WTC11 (cell line): ENCODE data around the gene CAMTA1. TPM values are rescaled to one million over a fixed set of nuclear protein-coding genes. Genes with fewer than 3 reads are reported as not detected.

ENCODE experiments used
- ATAC-seq: fragments of 200-7000 bp; cut with Tn5 transposase; 2 replicates; pipeline ENCODE4 v1.10.0; 2021; ENCODE audit warnings: mild to moderate bottlenecking, moderate library complexity
- CTCF ChIA-PET: fragments of 300-600 bp; sonication (Branson Sonifier 250); formaldehyde crosslinking; loops from one replicate; lab custom pipeline; 2021; ENCODE audit warnings: antibody characterized with exemption; lab: Charles Lee
- POLR2A ChIA-PET: fragments of 350-600 bp; sonication (Branson Sonifier 250); formaldehyde crosslinking; loops from one replicate; lab custom pipeline; 2021; ENCODE audit warnings: antibody characterized with exemption; lab: Charles Lee
- DNase-seq: peaks from one replicate; pipeline ENCODE4 v3.0.0; 2021; ENCODE audit warnings: low spot score
- H3K27ac Mint-ChIP-seq: 2 replicates; pipeline ENCODE4 v1.8.0; 2021; ENCODE audit warnings: mixed read lengths
- H3K27me3 Mint-ChIP-seq: 2 replicates; pipeline ENCODE4 v1.8.0; 2021; ENCODE audit warnings: low read depth, mild to moderate bottlenecking, moderate library complexity, mixed read lengths
- H3K36me3 Mint-ChIP-seq: 2 replicates; pipeline ENCODE4 v1.8.0; 2021; ENCODE audit warnings: mixed read lengths
- H3K4me1 Mint-ChIP-seq: 2 replicates; pipeline ENCODE4 v1.8.0; 2022; ENCODE audit warnings: mixed read lengths
- H3K4me3 Mint-ChIP-seq: 2 replicates; pipeline ENCODE4 v1.8.0; 2021; ENCODE audit warnings: mild to moderate bottlenecking, moderate library complexity, mixed read lengths
- H3K9me3 Mint-ChIP-seq: 2 replicates; pipeline ENCODE4 v1.8.0; 2021; ENCODE audit warnings: mixed read lengths
- ATF2 ChIP-seq: sonication (generic); formaldehyde crosslinking; IDR thresholded peaks from 2 replicates; pipeline ENCODE4 v1.8.1; 2022; ENCODE audit warnings: low read depth, missing genetic modification reagents, borderline replicate concordance
- ETV6 ChIP-seq: sonication (generic); formaldehyde crosslinking; IDR thresholded peaks from 2 replicates; pipeline ENCODE4 v1.8.1; 2022; ENCODE audit warnings: mild to moderate bottlenecking, missing genetic modification reagents
- FOXP1 ChIP-seq: sonication (generic); formaldehyde crosslinking; IDR thresholded peaks from 2 replicates; pipeline ENCODE4 v1.8.0; 2022; ENCODE audit warnings: missing genetic modification reagents, mild to moderate bottlenecking, moderate library complexity, borderline replicate concordance
- IRF1 ChIP-seq: sonication (generic); formaldehyde crosslinking; IDR thresholded peaks from 2 replicates; pipeline ENCODE4 v1.8.0; 2023; ENCODE audit warnings: missing genetic modification reagents
- IRF2 ChIP-seq: sonication (generic); formaldehyde crosslinking; IDR thresholded peaks from 2 replicates; pipeline ENCODE4 v1.8.0; 2022; ENCODE audit warnings: low read depth, missing genetic modification reagents, borderline replicate concordance
- NR1H2 ChIP-seq: sonication (generic); formaldehyde crosslinking; IDR thresholded peaks from 2 replicates; pipeline ENCODE4 v1.9.0; 2021; ENCODE audit warnings: mild to moderate bottlenecking, moderate library complexity, missing genetic modification reagents
- OVOL2 ChIP-seq: fragments of 250-450 bp; sonication (Bioruptor Pico); IDR thresholded peaks from 2 replicates; pipeline ENCODE4 v1.9.0; 2021; ENCODE audit warnings: mild to moderate bottlenecking, borderline replicate concordance
- SMAD4 ChIP-seq: sonication (generic); formaldehyde crosslinking; IDR thresholded peaks from 2 replicates; pipeline ENCODE4 v1.8.0; 2022; ENCODE audit warnings: mild to moderate bottlenecking, missing genetic modification reagents
- SP1 ChIP-seq: sonication (generic); formaldehyde crosslinking; conservative IDR thresholded peaks from 2 replicates; pipeline ENCODE4 v1.8.1; 2022; ENCODE audit warnings: missing genetic modification reagents
- USF2 ChIP-seq: sonication (generic); formaldehyde crosslinking; IDR thresholded peaks from 2 replicates; pipeline ENCODE4 v1.8.1; 2023; ENCODE audit warnings: mild to moderate bottlenecking, missing genetic modification reagents, moderate library complexity
- ZNF416 ChIP-seq: fragments of 250-450 bp; sonication (Bioruptor Pico); IDR thresholded peaks from 2 replicates; pipeline ENCODE4 v1.9.0; 2021; ENCODE audit warnings: mild to moderate bottlenecking, inconsistent platforms
- total RNA-seq: library from RNA; stranded (reverse); gene quantifications from 3 replicates; pipeline ENCODE4 v1.2.3, GENCODE V29; 2021
- TF ChIP-seq, protein P1 (sequence below): sonication (generic); formaldehyde crosslinking; IDR thresholded peaks from 2 replicates; pipeline ENCODE4 v1.8.0; 2022; ENCODE audit warnings: mild to moderate bottlenecking, missing genetic modification reagents
- TF ChIP-seq, protein P2 (sequence below): sonication (generic); formaldehyde crosslinking; IDR thresholded peaks from 2 replicates; pipeline ENCODE4 v1.8.1; 2023; ENCODE audit warnings: mild to moderate bottlenecking, missing genetic modification reagents, moderate library complexity
- TF ChIP-seq, protein P3 (sequence below): fragments of 250-450 bp; sonication (Bioruptor Pico); IDR thresholded peaks from 2 replicates; pipeline ENCODE4 v1.9.0; 2021; ENCODE audit warnings: mild to moderate bottlenecking
- TF ChIP-seq, protein P4 (sequence below): sonication (generic); formaldehyde crosslinking; IDR thresholded peaks from 2 replicates; pipeline ENCODE4 v1.8.1; 2023; ENCODE audit warnings: mild to moderate bottlenecking, missing genetic modification reagents
- TF ChIP-seq, protein P5 (sequence below): sonication (generic); formaldehyde crosslinking; IDR thresholded peaks from 2 replicates; pipeline ENCODE4 v1.8.1; 2023; ENCODE audit warnings: mild to moderate bottlenecking, missing genetic modification reagents, borderline replicate concordance
- TF ChIP-seq, protein P6 (sequence below): sonication (generic); formaldehyde crosslinking; IDR thresholded peaks from 2 replicates; pipeline ENCODE4 v1.8.0; 2023; ENCODE audit warnings: mild to moderate bottlenecking, missing genetic modification reagents
- TF ChIP-seq, protein P7 (sequence below): fragments of 250-450 bp; sonication (Bioruptor Pico); IDR thresholded peaks from 2 replicates; pipeline ENCODE4 v1.8.0; 2021; ENCODE audit warnings: mild to moderate bottlenecking

The CAMTA1 gene
- total RNA-seq, 1 experiment from 2014 or later: 86.4 TPM

DNA sequence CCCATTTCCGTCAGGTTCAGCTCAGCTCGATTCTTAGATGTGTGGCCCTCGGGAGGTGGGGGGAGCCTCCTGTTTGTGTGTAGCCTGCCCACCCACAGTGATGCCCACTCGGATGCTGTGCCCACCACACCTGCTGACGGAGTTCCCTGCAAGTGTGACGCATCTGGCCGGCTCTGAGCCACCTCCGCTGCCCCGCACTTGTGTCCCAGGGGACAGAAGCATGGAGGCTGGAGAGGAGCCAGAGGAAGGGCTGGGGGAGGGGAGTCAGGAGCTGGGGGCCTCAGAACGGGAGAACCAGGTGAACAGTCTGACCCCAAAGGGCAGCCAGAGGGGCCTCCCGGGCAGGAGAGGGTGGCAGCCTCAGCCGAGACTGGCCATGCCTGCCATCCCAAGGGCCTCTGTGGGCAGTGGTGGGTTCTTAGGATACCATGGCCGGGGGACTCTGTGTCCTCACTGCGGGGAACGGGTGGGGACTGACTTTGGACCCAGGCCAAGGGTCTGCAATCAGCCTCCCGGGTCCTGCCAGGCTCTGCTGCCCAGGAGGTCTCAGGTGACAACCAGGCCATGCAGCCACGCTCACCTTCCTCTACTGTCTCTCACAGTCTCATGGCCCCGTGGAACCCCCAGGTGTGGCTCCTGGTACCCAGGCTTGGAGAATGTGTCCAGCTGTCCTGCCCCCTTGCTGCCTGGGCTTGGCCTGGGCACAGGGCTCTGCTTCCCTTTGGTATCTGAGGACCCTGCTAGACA is 718.6 kb downstream of the CAMTA1 start:
- no peak overlapping the region for H3K27ac Mint-ChIP-seq
- H3K4me1 Mint-ChIP-seq: peaks cover 4% of the 10 kb centered on the region; the same call in 1 of the 2 replicates
- H3K27me3 Mint-ChIP-seq: no peaks in the 10 kb centered on the region
- no peaks in the 10 kb centered on the region for H3K36me3 Mint-ChIP-seq
- H3K4me3 Mint-ChIP-seq: no peak overlapping the region
- ChIA-PET POLR2A (no interaction called here), CTCF (interaction anchor here (1.6 kb wide), 1 partner anchor 143 kb away, joined by 3 read pairs; no protein-coding TSS in a partner anchor)
- no peaks in the 10 kb centered on the region for H3K9me3 Mint-ChIP-seq
- DNase-seq (no peak), ATAC-seq (no peak)
- no peak for TF ChIP-seq USF2 (CRISPR knock-in tag)
- TF ChIP-seq, protein P1, sequence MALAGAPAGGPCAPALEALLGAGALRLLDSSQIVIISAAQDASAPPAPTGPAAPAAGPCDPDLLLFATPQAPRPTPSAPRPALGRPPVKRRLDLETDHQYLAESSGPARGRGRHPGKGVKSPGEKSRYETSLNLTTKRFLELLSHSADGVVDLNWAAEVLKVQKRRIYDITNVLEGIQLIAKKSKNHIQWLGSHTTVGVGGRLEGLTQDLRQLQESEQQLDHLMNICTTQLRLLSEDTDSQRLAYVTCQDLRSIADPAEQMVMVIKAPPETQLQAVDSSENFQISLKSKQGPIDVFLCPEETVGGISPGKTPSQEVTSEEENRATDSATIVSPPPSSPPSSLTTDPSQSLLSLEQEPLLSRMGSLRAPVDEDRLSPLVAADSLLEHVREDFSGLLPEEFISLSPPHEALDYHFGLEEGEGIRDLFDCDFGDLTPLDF (CRISPR knock-in tag): no peak
- no peak for TF ChIP-seq ETV6 (CRISPR knock-in tag)
- TF ChIP-seq ZNF416 (CRISPR knock-in tag): no peak
- TF ChIP-seq, protein P2, sequence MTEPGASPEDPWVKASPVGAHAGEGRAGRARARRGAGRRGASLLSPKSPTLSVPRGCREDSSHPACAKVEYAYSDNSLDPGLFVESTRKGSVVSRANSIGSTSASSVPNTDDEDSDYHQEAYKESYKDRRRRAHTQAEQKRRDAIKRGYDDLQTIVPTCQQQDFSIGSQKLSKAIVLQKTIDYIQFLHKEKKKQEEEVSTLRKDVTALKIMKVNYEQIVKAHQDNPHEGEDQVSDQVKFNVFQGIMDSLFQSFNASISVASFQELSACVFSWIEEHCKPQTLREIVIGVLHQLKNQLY (CRISPR knock-in tag): no peak
- no peak for TF ChIP-seq IRF2 (CRISPR knock-in tag)
- TF ChIP-seq, protein P3, sequence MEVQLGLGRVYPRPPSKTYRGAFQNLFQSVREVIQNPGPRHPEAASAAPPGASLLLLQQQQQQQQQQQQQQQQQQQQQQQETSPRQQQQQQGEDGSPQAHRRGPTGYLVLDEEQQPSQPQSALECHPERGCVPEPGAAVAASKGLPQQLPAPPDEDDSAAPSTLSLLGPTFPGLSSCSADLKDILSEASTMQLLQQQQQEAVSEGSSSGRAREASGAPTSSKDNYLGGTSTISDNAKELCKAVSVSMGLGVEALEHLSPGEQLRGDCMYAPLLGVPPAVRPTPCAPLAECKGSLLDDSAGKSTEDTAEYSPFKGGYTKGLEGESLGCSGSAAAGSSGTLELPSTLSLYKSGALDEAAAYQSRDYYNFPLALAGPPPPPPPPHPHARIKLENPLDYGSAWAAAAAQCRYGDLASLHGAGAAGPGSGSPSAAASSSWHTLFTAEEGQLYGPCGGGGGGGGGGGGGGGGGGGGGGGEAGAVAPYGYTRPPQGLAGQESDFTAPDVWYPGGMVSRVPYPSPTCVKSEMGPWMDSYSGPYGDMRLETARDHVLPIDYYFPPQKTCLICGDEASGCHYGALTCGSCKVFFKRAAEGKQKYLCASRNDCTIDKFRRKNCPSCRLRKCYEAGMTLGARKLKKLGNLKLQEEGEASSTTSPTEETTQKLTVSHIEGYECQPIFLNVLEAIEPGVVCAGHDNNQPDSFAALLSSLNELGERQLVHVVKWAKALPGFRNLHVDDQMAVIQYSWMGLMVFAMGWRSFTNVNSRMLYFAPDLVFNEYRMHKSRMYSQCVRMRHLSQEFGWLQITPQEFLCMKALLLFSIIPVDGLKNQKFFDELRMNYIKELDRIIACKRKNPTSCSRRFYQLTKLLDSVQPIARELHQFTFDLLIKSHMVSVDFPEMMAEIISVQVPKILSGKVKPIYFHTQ (CRISPR knock-in tag): no peak
- TF ChIP-seq, protein P4, sequence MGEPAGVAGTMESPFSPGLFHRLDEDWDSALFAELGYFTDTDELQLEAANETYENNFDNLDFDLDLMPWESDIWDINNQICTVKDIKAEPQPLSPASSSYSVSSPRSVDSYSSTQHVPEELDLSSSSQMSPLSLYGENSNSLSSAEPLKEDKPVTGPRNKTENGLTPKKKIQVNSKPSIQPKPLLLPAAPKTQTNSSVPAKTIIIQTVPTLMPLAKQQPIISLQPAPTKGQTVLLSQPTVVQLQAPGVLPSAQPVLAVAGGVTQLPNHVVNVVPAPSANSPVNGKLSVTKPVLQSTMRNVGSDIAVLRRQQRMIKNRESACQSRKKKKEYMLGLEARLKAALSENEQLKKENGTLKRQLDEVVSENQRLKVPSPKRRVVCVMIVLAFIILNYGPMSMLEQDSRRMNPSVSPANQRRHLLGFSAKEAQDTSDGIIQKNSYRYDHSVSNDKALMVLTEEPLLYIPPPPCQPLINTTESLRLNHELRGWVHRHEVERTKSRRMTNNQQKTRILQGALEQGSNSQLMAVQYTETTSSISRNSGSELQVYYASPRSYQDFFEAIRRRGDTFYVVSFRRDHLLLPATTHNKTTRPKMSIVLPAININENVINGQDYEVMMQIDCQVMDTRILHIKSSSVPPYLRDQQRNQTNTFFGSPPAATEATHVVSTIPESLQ (CRISPR knock-in tag): no peak
- no peak for TF ChIP-seq NR1H2 (CRISPR knock-in tag)
- TF ChIP-seq, protein P5, sequence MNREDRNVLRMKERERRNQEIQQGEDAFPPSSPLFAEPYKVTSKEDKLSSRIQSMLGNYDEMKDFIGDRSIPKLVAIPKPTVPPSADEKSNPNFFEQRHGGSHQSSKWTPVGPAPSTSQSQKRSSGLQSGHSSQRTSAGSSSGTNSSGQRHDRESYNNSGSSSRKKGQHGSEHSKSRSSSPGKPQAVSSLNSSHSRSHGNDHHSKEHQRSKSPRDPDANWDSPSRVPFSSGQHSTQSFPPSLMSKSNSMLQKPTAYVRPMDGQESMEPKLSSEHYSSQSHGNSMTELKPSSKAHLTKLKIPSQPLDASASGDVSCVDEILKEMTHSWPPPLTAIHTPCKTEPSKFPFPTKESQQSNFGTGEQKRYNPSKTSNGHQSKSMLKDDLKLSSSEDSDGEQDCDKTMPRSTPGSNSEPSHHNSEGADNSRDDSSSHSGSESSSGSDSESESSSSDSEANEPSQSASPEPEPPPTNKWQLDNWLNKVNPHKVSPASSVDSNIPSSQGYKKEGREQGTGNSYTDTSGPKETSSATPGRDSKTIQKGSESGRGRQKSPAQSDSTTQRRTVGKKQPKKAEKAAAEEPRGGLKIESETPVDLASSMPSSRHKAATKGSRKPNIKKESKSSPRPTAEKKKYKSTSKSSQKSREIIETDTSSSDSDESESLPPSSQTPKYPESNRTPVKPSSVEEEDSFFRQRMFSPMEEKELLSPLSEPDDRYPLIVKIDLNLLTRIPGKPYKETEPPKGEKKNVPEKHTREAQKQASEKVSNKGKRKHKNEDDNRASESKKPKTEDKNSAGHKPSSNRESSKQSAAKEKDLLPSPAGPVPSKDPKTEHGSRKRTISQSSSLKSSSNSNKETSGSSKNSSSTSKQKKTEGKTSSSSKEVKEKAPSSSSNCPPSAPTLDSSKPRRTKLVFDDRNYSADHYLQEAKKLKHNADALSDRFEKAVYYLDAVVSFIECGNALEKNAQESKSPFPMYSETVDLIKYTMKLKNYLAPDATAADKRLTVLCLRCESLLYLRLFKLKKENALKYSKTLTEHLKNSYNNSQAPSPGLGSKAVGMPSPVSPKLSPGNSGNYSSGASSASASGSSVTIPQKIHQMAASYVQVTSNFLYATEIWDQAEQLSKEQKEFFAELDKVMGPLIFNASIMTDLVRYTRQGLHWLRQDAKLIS (CRISPR knock-in tag): no peak
- TF ChIP-seq OVOL2 (CRISPR knock-in tag): no peak
- TF ChIP-seq SP1 (CRISPR knock-in tag): no peak
- TF ChIP-seq SMAD4 (CRISPR knock-in tag): no peak
- no peak for TF ChIP-seq FOXP1
- TF ChIP-seq ATF2 (CRISPR knock-in tag): no peak
- TF ChIP-seq, protein P6, sequence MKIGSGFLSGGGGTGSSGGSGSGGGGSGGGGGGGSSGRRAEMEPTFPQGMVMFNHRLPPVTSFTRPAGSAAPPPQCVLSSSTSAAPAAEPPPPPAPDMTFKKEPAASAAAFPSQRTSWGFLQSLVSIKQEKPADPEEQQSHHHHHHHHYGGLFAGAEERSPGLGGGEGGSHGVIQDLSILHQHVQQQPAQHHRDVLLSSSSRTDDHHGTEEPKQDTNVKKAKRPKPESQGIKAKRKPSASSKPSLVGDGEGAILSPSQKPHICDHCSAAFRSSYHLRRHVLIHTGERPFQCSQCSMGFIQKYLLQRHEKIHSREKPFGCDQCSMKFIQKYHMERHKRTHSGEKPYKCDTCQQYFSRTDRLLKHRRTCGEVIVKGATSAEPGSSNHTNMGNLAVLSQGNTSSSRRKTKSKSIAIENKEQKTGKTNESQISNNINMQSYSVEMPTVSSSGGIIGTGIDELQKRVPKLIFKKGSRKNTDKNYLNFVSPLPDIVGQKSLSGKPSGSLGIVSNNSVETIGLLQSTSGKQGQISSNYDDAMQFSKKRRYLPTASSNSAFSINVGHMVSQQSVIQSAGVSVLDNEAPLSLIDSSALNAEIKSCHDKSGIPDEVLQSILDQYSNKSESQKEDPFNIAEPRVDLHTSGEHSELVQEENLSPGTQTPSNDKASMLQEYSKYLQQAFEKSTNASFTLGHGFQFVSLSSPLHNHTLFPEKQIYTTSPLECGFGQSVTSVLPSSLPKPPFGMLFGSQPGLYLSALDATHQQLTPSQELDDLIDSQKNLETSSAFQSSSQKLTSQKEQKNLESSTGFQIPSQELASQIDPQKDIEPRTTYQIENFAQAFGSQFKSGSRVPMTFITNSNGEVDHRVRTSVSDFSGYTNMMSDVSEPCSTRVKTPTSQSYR (CRISPR knock-in tag): no peak
- TF ChIP-seq, protein P7, sequence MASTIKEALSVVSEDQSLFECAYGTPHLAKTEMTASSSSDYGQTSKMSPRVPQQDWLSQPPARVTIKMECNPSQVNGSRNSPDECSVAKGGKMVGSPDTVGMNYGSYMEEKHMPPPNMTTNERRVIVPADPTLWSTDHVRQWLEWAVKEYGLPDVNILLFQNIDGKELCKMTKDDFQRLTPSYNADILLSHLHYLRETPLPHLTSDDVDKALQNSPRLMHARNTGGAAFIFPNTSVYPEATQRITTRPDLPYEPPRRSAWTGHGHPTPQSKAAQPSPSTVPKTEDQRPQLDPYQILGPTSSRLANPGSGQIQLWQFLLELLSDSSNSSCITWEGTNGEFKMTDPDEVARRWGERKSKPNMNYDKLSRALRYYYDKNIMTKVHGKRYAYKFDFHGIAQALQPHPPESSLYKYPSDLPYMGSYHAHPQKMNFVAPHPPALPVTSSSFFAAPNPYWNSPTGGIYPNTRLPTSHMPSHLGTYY (CRISPR knock-in tag): no peak
- no peak for TF ChIP-seq IRF1 (CRISPR knock-in tag)
